ENCODE data around the gene RCOR3.

The RCOR3 gene

DNA sequence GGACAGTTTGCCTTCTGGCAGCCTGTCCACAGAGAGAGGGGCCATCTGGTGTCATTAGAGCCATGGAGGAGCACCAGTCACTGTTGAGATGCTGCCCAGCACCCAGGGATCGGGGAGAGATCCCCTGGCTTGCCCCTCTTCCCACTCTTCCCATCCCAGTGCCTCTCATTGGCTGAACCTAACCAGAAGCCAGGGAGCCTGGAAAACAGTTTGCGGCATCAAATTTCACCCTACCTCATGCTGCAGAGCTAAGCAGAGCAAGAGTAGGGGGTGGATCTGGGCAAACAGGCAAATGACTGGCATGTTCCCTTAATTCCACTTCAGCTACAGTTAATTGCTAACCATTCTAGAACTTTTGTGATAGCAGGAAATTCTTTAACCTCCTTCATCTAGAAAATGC, 86.6 kb downstream of the RCOR3 start:
- ATAC-seq: peak; percentile 94
- TF ChIP-seq ZC3H10 (CRISPR knock-in tag; IDR thresholded peaks at IDR 0.05): no peak
- no peak for TF ChIP-seq ZFP3 (CRISPR knock-in tag; IDR thresholded peaks at IDR 0.05)
- no peak for TF ChIP-seq ZNF8 (CRISPR knock-in tag; IDR thresholded peaks at IDR 0.05)
- no peak for TF ChIP-seq TOX (CRISPR knock-in tag; IDR thresholded peaks at IDR 0.05; ENCODE audit: borderline replicate concordance)
- no peak for TF ChIP-seq TSHZ2 (CRISPR knock-in tag; IDR thresholded peaks at IDR 0.05)
- no peak for TF ChIP-seq ZFP30 (CRISPR knock-in tag; IDR thresholded peaks at IDR 0.05)
- no peak for TF ChIP-seq GLIS3 (CRISPR knock-in tag; IDR thresholded peaks at IDR 0.05)
- TF ChIP-seq ZNF565 (CRISPR knock-in tag; conservative IDR thresholded peaks at IDR 0.05; ENCODE audit: low read depth): no peak
- no peak for TF ChIP-seq ZNF70 (CRISPR knock-in tag; IDR thresholded peaks at IDR 0.05)
- no peak for TF ChIP-seq OSR1 (CRISPR knock-in tag; IDR thresholded peaks at IDR 0.05)
- TF ChIP-seq, protein P1, sequence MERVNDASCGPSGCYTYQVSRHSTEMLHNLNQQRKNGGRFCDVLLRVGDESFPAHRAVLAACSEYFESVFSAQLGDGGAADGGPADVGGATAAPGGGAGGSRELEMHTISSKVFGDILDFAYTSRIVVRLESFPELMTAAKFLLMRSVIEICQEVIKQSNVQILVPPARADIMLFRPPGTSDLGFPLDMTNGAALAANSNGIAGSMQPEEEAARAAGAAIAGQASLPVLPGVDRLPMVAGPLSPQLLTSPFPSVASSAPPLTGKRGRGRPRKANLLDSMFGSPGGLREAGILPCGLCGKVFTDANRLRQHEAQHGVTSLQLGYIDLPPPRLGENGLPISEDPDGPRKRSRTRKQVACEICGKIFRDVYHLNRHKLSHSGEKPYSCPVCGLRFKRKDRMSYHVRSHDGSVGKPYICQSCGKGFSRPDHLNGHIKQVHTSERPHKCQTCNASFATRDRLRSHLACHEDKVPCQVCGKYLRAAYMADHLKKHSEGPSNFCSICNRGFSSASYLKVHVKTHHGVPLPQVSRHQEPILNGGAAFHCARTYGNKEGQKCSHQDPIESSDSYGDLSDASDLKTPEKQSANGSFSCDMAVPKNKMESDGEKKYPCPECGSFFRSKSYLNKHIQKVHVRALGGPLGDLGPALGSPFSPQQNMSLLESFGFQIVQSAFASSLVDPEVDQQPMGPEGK (CRISPR knock-in tag; IDR thresholded peaks at IDR 0.05; ENCODE audit: borderline replicate concordance): no peak
- TF ChIP-seq ESRRG (CRISPR knock-in tag; IDR thresholded peaks at IDR 0.05): no peak
- TF ChIP-seq ISL1 (CRISPR knock-in tag; IDR thresholded peaks at IDR 0.05): no peak
- TF ChIP-seq RARB (CRISPR knock-in tag; IDR thresholded peaks at IDR 0.05): no peak
- TF ChIP-seq, protein P2, sequence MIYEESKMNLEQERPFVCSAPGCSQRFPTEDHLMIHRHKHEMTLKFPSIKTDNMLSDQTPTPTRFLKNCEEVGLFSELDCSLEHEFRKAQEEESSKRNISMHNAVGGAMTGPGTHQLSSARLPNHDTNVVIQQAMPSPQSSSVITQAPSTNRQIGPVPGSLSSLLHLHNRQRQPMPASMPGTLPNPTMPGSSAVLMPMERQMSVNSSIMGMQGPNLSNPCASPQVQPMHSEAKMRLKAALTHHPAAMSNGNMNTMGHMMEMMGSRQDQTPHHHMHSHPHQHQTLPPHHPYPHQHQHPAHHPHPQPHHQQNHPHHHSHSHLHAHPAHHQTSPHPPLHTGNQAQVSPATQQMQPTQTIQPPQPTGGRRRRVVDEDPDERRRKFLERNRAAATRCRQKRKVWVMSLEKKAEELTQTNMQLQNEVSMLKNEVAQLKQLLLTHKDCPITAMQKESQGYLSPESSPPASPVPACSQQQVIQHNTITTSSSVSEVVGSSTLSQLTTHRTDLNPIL (CRISPR knock-in tag; IDR thresholded peaks at IDR 0.05; ENCODE audit: low read depth): no peak
- TF ChIP-seq CSRNP3 (CRISPR knock-in tag; IDR thresholded peaks at IDR 0.05): no peak
- no peak for TF ChIP-seq TCF4 (CRISPR knock-in tag; IDR thresholded peaks at IDR 0.05; ENCODE audit: borderline replicate concordance)
- TF ChIP-seq ARNTL (CRISPR knock-in tag; IDR thresholded peaks at IDR 0.05; ENCODE audit: borderline replicate concordance, low read depth): no peak

DNA sequence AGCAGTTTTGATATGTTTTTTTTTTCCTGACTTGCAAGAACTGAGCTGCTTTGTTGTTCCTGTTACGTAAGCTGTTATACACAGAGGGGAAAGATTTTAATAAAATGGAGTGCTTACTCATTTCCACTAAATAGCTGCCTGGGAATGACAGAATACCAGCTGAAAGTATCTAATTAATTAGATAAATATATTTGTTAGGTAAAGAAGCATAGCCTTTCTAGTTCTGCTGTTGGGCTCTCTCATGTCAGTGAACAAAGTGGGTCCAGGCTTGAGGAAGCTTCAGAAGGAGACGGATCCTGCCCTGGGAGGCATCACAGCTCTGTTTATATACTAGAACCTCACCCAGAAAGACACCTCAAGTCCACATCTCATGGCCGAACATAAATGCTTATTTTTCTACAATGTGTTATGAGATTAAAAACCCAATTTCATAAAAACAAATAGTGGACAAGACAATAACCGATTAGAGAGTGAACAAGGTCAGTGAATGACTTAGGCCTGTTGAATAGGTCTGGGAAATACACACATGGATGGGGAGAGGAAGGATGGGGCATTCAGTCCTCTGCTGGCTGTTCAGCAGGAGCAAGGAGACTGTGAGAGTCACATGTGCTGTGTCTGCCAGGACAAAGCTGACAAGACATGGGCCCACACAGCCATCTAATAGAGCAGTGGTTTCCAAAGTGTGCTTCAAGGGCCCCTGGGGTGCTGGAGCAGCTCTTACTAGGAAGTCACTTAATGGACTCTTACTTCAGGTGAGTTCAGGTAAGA, 88.1 kb downstream of the RCOR3 start:
- no peak for ATAC-seq
- TF ChIP-seq ZFP30 (CRISPR knock-in tag; IDR thresholded peaks at IDR 0.05): no peak
- no peak for TF ChIP-seq ZFP3 (CRISPR knock-in tag; IDR thresholded peaks at IDR 0.05)
- no peak for TF ChIP-seq PPARA (CRISPR knock-in tag; IDR thresholded peaks at IDR 0.05; ENCODE audit: borderline replicate concordance)
- TF ChIP-seq BACH2 (CRISPR knock-in tag; IDR thresholded peaks at IDR 0.05; ENCODE audit: borderline replicate concordance): no peak
- TF ChIP-seq TSHZ2 (CRISPR knock-in tag; IDR thresholded peaks at IDR 0.05): no peak
- TF ChIP-seq TCF4 (CRISPR knock-in tag; IDR thresholded peaks at IDR 0.05; ENCODE audit: borderline replicate concordance): no peak
- TF ChIP-seq, protein P2 (CRISPR knock-in tag; IDR thresholded peaks at IDR 0.05; ENCODE audit: low read depth): no peak
- TF ChIP-seq, protein P1 (CRISPR knock-in tag; IDR thresholded peaks at IDR 0.05; ENCODE audit: borderline replicate concordance): no peak

Measured in SK-N-SH treated with all-trans-retinoic acid at 6 μM for 48 hours (cell line).